HepG2 (cell line): ENCODE measurements around the gene RAPSN. TPM values are rescaled to one million over a fixed set of nuclear protein-coding genes. Genes with fewer than 3 reads are reported as not detected.

Source experiments
- ATAC-seq: fragments of 200-7000 bp; cut with Tn5 transposase; 3 replicates; pipeline ENCODE4 v1.9.1; 2020; ENCODE audit warnings: mild to moderate bottlenecking, moderate library complexity
- BruUV-seq: library from RNA; stranded (reverse); fragments of 400-500 nt; replicated peaks from 2 replicates; lab custom pipeline; 2021; lab: Mats Ljungman, UMichigan
- CTCF ChIA-PET: fragments of 300-600 bp; formaldehyde crosslinking; extraction: SDS; loops from one replicate; lab custom pipeline; 2021; ENCODE audit warnings: low total read pairs, inconsistent platforms, low intra/inter-chr PET ratio; lab: Yijun Ruan, JAX
- POLR2A ChIA-PET: fragments of 350-600 bp; sonication (Branson Sonifier 250); formaldehyde crosslinking; loops from one replicate; lab custom pipeline; 2020; ENCODE audit warnings: antibody characterized with exemption, inconsistent platforms; lab: Yijun Ruan, JAX
- DNase-seq: peaks from one replicate; pipeline ENCODE4 v3.0.0-alpha.2; 2015; ENCODE audit warnings: low spot score
- FAIRE-seq: peaks from 3 replicates; lab custom pipeline; 2011; peaks lifted over from hg19 to GRCh38; lab: Jason Lieb, UNC
- H2AFZ ChIP-seq: one replicate; pipeline ENCODE4 v1.6.1; 2011; ENCODE audit warnings: low read length, inconsistent platforms
- H3K27ac ChIP-seq: fragments of 300-600 bp; 3 replicates; pipeline ENCODE4 v1.8.0; 2011; ENCODE audit warnings: mixed run types, mild to moderate bottlenecking, mixed read lengths, low read length, inconsistent platforms; ENCODE audit not compliant: insufficient read depth; ENCODE audit errors: extremely low read length
- H3K27me3 ChIP-seq, 2 experiments: fragments of 200-600 bp in 1 of 2; 2 replicates in 1 of 2; 3 replicates in 1 of 2; pipeline versions ENCODE4 v1.6.0 to v1.8.0; 2011; ENCODE audit warnings: low read length in 2 of 2, mild to moderate bottlenecking in 2 of 2, moderate library complexity in 2 of 2, inconsistent platforms in 1 of 2; ENCODE audit not compliant: insufficient read depth in 2 of 2, control insufficient read depth in 1 of 2
- H3K36me3 ChIP-seq, 2 experiments: fragments of 200-600 bp in 1 of 2; replicated peaks in 1 of 2; 2 replicates in 1 of 2; 3 replicates in 1 of 2; pipeline versions ENCODE4 v1.5.1 to v1.8.0; 2011; ENCODE audit warnings: low read length in 2 of 2, inconsistent platforms in 1 of 2; ENCODE audit not compliant: insufficient read depth in 2 of 2, control insufficient read depth in 1 of 2
- H3K4me1 ChIP-seq: 2 replicates; pipeline ENCODE4 v1.5.1; 2012; ENCODE audit warnings: low read length, inconsistent platforms; ENCODE audit not compliant: insufficient read depth
- H3K4me2 ChIP-seq: 2 replicates; pipeline ENCODE4 v1.6.0; 2011; ENCODE audit warnings: low read depth, low read length, inconsistent platforms
- H3K4me3 ChIP-seq, 3 experiments: fragments of 200-600 bp in 1 of 3; sonication (generic), shearing (Covaris generic) in 1 of 3; replicated peaks in 1 of 3; 2 replicates each; pipeline ENCODE4 v1.5.1; 2011 to 2016; ENCODE audit warnings: low read length in 3 of 3, inconsistent platforms in 2 of 3, low read depth in 2 of 3, mild to moderate bottlenecking in 2 of 3, control low read depth in 1 of 3, mixed read lengths in 1 of 3; ENCODE audit not compliant: insufficient read depth in 1 of 3
- H3K79me2 ChIP-seq: one replicate; pipeline ENCODE4 v1.6.1; 2011; ENCODE audit warnings: low read length, inconsistent platforms; ENCODE audit not compliant: insufficient read depth
- H3K9ac ChIP-seq: 2 replicates; pipeline ENCODE4 v1.6.0; 2011; ENCODE audit warnings: mild to moderate bottlenecking, low read depth, low read length, inconsistent platforms; ENCODE audit not compliant: insufficient read depth
- H3K9me3 ChIP-seq: 2 replicates; pipeline ENCODE4 v1.5.1; 2012; ENCODE audit warnings: mild to moderate bottlenecking, low read length
- H4K20me1 ChIP-seq: 2 replicates; pipeline ENCODE4 v1.6.0; 2011; ENCODE audit warnings: inconsistent platforms, mild to moderate bottlenecking, low read length, moderate library complexity; ENCODE audit not compliant: insufficient read depth
- ATF7 ChIP-seq, 2 experiments: fragments of 450-650 bp in 1 of 2; sonication (generic) in 1 of 2; formaldehyde crosslinking in 1 of 2; IDR thresholded peaks; 2 replicates each; pipeline versions ENCODE4 v1.4.0 to v1.6.1; 2016 to 2020; ENCODE audit warnings: antibody characterized with exemption in 1 of 2, mild to moderate bottlenecking in 1 of 2, missing genetic modification reagents in 1 of 2
- ELK4 ChIP-seq: sonication (generic); formaldehyde crosslinking; IDR thresholded peaks from 2 replicates; pipeline ENCODE4 v1.9.0; 2021; ENCODE audit warnings: missing genetic modification reagents, borderline replicate concordance
- HOXA3 ChIP-seq: sonication (generic); formaldehyde crosslinking; IDR thresholded peaks from 2 replicates; pipeline ENCODE4 v1.5.0; 2020; ENCODE audit warnings: missing genetic modification reagents
- IRF2 ChIP-seq: IDR thresholded peaks from 2 replicates; pipeline ENCODE4 v1.6.1; 2018; ENCODE audit warnings: missing genetic modification reagents, missing compliant biosample characterization
- PRDM10 ChIP-seq: sonication (generic); formaldehyde crosslinking; IDR thresholded peaks from 2 replicates; pipeline ENCODE4 v1.4.0; 2020; ENCODE audit warnings: low read depth, missing genetic modification reagents
- RBM39 ChIP-seq: fragments of 200-400 bp; formaldehyde crosslinking; IDR thresholded peaks from one replicate; pipeline ENCODE4 v1.6.1; 2018; ENCODE audit warnings: antibody characterized with exemption, mild to moderate bottlenecking, low read depth, low read length; ENCODE audit not compliant: poor library complexity, severe bottlenecking
- RNF219 ChIP-seq: sonication (generic); formaldehyde crosslinking; IDR thresholded peaks from 2 replicates; pipeline ENCODE4 v1.5.0; 2020; ENCODE audit warnings: mild to moderate bottlenecking, missing genetic modification reagents
- SIN3B ChIP-seq: fragments of 150-350 bp; IDR thresholded peaks from 2 replicates; pipeline ENCODE4 v1.6.1; 2014; ENCODE audit warnings: low read length
- TFE3 ChIP-seq: IDR thresholded peaks from 2 replicates; pipeline ENCODE4 v1.6.1; 2016
- WGBS: methylation state at CpG from one replicate; pipeline ENCODE4 v1.1.6; 2017; ENCODE audit warnings: low lambda C conversion rate; 5-methylcytosine and 5-hydroxymethylcytosine counted together
- in situ Hi-C: cut with HindIII; loops from 2 replicates; pipeline ENCODE4 v1.10.0; 2017; ENCODE audit warnings: low pct_unique_long_range_greater_than_20kb; ENCODE audit not compliant: extremely low pct_ligation_motif_present
- intact Hi-C: fragments of 100-400 bp; cut with micrococcal nuclease; formaldehyde crosslinking; loops from one replicate; pipeline ENCODE4 v1.10.0; 2022; ENCODE audit not compliant: unreplicated experiment
- polyA plus RNA-seq, 8 experiments: library from polyadenylated mRNA; depleted of rRNA in 3 of 8; stranded (reverse) in 7 of 8; unstranded in 1 of 8; fragments of >200 nt; fragmentation: Illumina TruSeq in 4 of 8; extraction: Trizol in 4 of 8; gene quantifications; 2 replicates each; pipeline versions ENCODE4 v1.2.1 to v1.2.3, GENCODE V29; 2011 to 2016; ENCODE audit warnings: low read depth in 4 of 8, missing spikeins in 1 of 8, mixed read lengths in 1 of 8; ENCODE audit not compliant: insufficient read depth in 1 of 8
- total RNA-seq, 5 experiments: library from RNA; depleted of rRNA; stranded (reverse); fragments of >200 nt; fragmentation: Illumina TruSeq; extraction: Trizol; gene quantifications; 2 replicates each; pipeline ENCODE4 v1.2.3, GENCODE V29; 2016; ENCODE audit warnings: low read depth in 1 of 5

The RAPSN gene
- total and polyA plus RNA-seq, 2 of the 13 experiments (the other 11 are each of a cell fraction or from before 2014, with no cell fraction given), result 0.15 to 1.2 TPM

GRCh38 chr11:47449541-47449940 is 605 bp upstream of the RAPSN start:
- intact Hi-C loops, result no loop called here
- POLR2A ChIA-PET, result interaction anchor here (2.5 kb wide), 1 partner anchor 12 kb away, joined by 12 read pairs; no protein-coding TSS in a partner anchor
- ATAC-seq (peak; percentile 23), DNase-seq (no peak), FAIRE-seq (no peak)
- Histone ChIP-seq H3K27me3 (no peaks in the 10 kb centered on the region), H3K4me1 (peaks cover 30% of the 10 kb centered on the region), H3K36me3 (no peaks in the 10 kb centered on the region), H3K9ac (no peak overlapping the region), H4K20me1 (no peaks in the 10 kb centered on the region), H2AFZ (no peak overlapping the region), H3K79me2 (no peaks in the 10 kb centered on the region), H3K4me3 (no peak overlapping the region), H3K4me2 (no peak overlapping the region), H3K27ac (no peak overlapping the region), H3K9me3 (no peaks in the 10 kb centered on the region)
- WGBS, result 62% methylated on average over 7 of the region's 8 CpGs
- in situ Hi-C loops, result no loop called here
- no peak for TF ChIP-seq RNF219 (CRISPR knock-in tag)
- no peak for TF ChIP-seq ELK4
- TF ChIP-seq RBM39, result no peak
- BruUV-seq, result no TSS peak
- CTCF ChIA-PET, result no interaction called here

GRCh38 chr11:47447906-47448305 is 1.0 kb downstream of the RAPSN start:
- peak overlapping the region; percentile 27; the same call in 1 of the 2 replicates for H3K4me2 ChIP-seq
- no TSS peak for BruUV-seq
- no peaks in the 10 kb centered on the region for H3K9me3 ChIP-seq
- no peaks in the 10 kb centered on the region for H3K27me3 ChIP-seq
- H2AFZ ChIP-seq, result no peak overlapping the region
- ATAC-seq, result peak; percentile 55
- in situ Hi-C loops (no loop called here), intact Hi-C loops (no loop called here)
- POLR2A ChIA-PET, result interaction anchor here (2.5 kb wide), 1 partner anchor 10 kb away, joined by 12 read pairs; no protein-coding TSS in a partner anchor
- H4K20me1 ChIP-seq, result no peaks in the 10 kb centered on the region
- H3K4me1 ChIP-seq, result peaks cover 46% of the 10 kb centered on the region
- no peak overlapping the region for H3K9ac ChIP-seq
- no peaks in the 10 kb centered on the region for H3K79me2 ChIP-seq
- FAIRE-seq, result no peak
- CTCF ChIA-PET, result no interaction called here
- no peak overlapping the region for H3K4me3 ChIP-seq
- no peak overlapping the region for H3K27ac ChIP-seq
- H3K36me3 ChIP-seq, result no peaks in the 10 kb centered on the region; a peak in 1 of 5 replicates
- no peak for DNase-seq
- WGBS, result no CpG with 5 or more reads among the region's 12 CpGs
- no peak for TF ChIP-seq PRDM10 (CRISPR knock-in tag)
- TF ChIP-seq ATF7 (IDR thresholded peaks at IDR 0.05), result no peak
- TF ChIP-seq ATF7 (CRISPR knock-in tag; IDR thresholded peaks at IDR 0.05), result no peak
- TF ChIP-seq SIN3B, result no peak
- TF ChIP-seq TFE3 (CRISPR knock-in tag), result no peak
- TF ChIP-seq IRF2 (CRISPR knock-in tag), result no peak
- no peak for TF ChIP-seq HOXA3
